IPS-20b (cell line): ENCODE results near the gene PTGER1.
"Not testable (repeated sequence)": the region's sequence is repeated elsewhere in the genome, so short reads cannot be mapped to it uniquely, and the experiment has no call there.

ENCODE experiments used
- H3K27ac ChIP-seq: one replicate; pipeline ENCODE4 v1.5.1; 2013; ENCODE audit warnings: low read length
- H3K27me3 ChIP-seq: 2 replicates; pipeline ENCODE4 v1.6.1; 2013; ENCODE audit warnings: mild to moderate bottlenecking, low read length, inconsistent platforms; ENCODE audit not compliant: insufficient read depth
- H3K36me3 ChIP-seq: 2 replicates; pipeline ENCODE4 v1.6.1; 2013; ENCODE audit warnings: low read depth, mild to moderate bottlenecking, inconsistent platforms, low read length, moderate library complexity; ENCODE audit not compliant: insufficient read depth
- H3K4me1 ChIP-seq: 2 replicates; pipeline ENCODE4 v1.6.1; 2013; ENCODE audit warnings: mild to moderate bottlenecking, control low read depth, inconsistent platforms, low read length, moderate library complexity; ENCODE audit not compliant: insufficient read depth
- H3K4me3 ChIP-seq: 2 replicates; pipeline ENCODE4 v1.5.1; 2013; ENCODE audit warnings: mild to moderate bottlenecking, low read length, inconsistent platforms
- H3K9ac ChIP-seq: 2 replicates; pipeline ENCODE4 v1.6.1; 2013; ENCODE audit warnings: low read depth, mild to moderate bottlenecking, inconsistent platforms, low read length, moderate library complexity
- H3K9me3 ChIP-seq: 2 replicates; pipeline ENCODE4 v1.6.1; 2013; ENCODE audit warnings: mild to moderate bottlenecking, low read depth, low read length, inconsistent platforms; ENCODE audit not compliant: insufficient read depth

The PTGER1 gene

DNA sequence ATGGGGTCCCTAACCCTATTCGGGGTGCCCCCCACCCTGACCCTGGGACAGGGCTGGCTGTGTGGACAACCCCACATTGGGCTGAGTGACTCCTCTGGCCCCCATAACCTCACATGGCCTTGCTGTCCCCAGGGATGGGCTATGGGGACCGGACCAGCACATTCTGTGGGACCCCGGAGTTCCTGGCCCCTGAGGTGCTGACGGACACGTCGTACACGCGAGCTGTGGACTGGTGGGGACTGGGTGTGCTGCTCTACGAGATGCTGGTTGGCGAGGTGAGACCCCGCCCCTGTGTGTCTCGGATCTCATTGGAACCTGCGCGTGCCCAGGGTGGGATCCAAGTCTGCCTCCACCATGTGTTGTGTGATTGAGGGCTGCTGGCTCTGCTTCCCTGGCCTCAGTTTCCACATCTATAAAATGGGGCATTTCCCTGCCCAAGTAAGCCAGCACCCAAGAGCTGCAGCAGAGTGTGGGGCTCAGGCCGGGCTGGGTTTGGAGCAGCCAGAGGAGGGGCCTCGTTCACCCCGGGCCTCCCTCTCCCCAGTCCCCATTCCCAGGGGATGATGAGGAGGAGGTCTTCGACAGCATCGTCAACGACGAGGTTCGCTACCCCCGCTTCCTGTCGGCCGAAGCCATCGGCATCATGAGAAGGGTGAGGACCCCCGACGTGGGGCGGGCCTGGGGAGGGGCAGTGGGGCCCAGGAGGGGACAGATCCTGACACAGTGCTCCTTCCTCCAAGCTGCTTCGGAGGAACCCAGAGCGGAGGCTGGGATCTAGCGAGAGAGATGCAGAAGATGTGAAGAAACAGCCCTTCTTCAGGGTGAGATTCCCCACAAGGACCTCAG, 4.9 kb downstream of the PTGER1 start:
- H3K4me3 ChIP-seq: no peak overlapping the region
- H3K27me3 ChIP-seq: no peaks in the 10 kb centered on the region; the same call in 1 of the 2 replicates
- H3K9ac ChIP-seq: no peak overlapping the region

DNA sequence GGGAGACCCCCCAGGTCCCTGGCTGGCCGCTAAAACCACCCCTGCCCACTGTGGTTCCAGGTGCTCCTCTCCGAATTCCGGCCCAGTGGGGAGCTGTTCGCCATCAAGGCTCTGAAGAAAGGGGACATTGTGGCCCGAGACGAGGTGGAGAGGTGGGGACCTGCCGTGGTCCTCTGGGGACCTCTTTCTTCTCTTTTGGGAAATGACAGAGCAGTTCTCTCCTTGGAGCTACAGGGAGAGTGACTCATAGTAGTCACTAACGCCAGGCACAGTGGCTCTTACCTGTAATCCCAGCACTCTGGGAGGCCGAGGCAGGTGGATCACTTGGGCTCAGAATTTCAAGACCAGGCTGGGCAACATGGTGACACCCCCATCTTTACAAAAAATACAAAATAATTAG, 7.3 kb downstream of the PTGER1 start:
- Histone ChIP-seq H3K27ac (no peak overlapping the region), H3K9me3 (no peaks in the 10 kb centered on the region), H3K9ac (no peak overlapping the region), H3K4me3 (no peak overlapping the region), H3K36me3 (peaks cover 42% of the 10 kb centered on the region), H3K4me1 (no peaks in the 10 kb centered on the region), H3K27me3 (no peaks in the 10 kb centered on the region; the same call in 1 of the 2 replicates)

More for the DNA sequence above, 4.9 kb downstream of the PTGER1 start:
- Histone ChIP-seq H3K36me3 (peaks cover 21% of the 10 kb centered on the region), H3K9me3 (no peaks in the 10 kb centered on the region), H3K27ac (no peak overlapping the region), H3K4me1 (no peaks in the 10 kb centered on the region; the same call in none of the 2 replicates)

DNA sequence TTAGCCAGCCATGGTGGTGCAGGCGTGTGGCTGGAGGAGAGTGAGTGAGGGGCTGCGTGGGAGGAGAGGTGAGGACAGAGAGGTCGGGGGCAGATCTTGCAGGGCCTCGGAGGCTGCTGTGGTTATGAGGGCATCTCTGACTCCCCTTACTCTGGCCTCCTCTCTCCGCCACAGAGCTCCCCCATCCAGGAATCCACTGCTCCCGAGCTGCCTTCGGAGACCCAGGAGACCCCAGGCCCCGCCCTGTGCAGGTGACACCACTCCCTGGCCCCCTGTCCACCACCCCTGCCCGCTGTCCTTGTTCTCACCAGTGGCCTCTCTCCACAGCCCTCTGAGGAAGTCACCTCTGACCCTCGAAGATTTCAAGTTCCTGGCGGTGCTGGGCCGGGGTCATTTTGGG, 7.8 kb downstream of the PTGER1 start:
- H3K27me3 ChIP-seq: no peaks in the 10 kb centered on the region
- no peak overlapping the region for H3K9ac ChIP-seq
- H3K4me3 ChIP-seq: no peak overlapping the region
- peaks cover 42% of the 10 kb centered on the region for H3K36me3 ChIP-seq
- H3K9me3 ChIP-seq: no peaks in the 10 kb centered on the region
- H3K27ac ChIP-seq: no peak overlapping the region
- no peaks in the 10 kb centered on the region for H3K4me1 ChIP-seq

DNA sequence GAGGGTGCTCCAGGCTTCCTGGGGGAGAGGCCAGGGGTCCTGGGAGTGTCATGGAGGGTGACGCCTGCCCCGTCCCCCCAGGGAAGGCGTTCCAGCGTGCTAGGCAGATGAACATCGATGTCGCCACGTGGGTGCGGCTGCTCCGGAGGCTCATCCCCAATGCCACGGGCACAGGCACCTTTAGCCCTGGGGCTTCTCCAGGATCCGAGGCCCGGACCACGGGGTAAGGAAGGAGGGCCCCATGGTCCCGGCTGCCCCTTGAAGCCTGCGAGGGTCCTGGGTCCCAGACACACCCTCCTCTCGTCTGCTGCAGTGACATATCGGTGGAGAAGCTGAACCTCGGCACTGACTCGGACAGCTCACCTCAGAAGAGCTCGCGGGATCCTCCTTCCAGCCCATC, 11.4 kb downstream of the PTGER1 start:
- H3K27ac ChIP-seq: no peak overlapping the region
- H3K36me3 ChIP-seq: peaks cover 48% of the 10 kb centered on the region
- H3K27me3 ChIP-seq: no peaks in the 10 kb centered on the region
- no peaks in the 10 kb centered on the region for H3K4me1 ChIP-seq
- H3K9ac ChIP-seq: no peak overlapping the region
- H3K9me3 ChIP-seq: no peaks in the 10 kb centered on the region
- no peak overlapping the region for H3K4me3 ChIP-seq

DNA sequence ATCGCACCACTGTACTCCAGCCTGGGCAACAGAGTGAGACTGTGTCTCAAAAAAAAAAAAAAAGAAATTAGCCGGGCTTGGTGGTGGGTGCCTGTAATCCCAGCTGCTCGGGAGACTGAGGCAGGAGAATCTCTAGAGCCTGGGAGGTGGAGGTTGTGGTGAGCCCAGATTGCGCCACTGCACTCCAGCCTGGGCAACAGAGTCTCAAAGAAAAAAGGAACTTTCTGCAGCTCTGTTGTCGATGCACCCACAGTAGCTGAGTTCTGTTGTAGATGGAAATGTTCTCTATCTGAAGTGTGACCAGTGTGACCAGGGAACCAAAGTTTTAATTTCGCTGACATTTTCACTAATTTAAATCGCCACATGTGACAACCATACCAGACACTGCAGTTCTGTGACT, 12.8 kb downstream of the PTGER1 start:
- not testable (repeated sequence) for H3K4me3 ChIP-seq, H3K9ac ChIP-seq, H3K9me3 ChIP-seq, H3K4me1 ChIP-seq, H3K27me3 ChIP-seq, H3K27ac ChIP-seq
- H3K36me3 ChIP-seq: peaks cover 47% of the 10 kb centered on the region

DNA sequence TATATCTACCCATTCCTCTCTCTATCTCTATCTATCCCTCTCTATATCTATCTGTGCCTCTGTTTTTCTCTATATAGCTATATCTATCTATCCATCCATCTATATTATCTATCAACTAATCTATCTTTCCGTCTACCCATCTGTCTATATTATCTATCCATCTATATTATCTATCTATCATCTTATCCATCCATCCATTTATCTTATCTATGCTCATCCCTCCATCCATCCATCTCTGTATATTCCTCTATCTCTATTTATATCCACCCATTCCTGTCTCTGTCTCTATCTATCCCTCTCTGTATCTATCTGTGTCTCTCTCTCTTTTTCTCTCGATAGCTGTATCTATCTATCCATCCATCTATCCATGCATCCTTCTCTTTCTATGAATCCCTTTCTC, 14.2 kb downstream of the PTGER1 start:
- peaks cover 45% of the 10 kb centered on the region for H3K36me3 ChIP-seq
- no peaks in the 10 kb centered on the region for H3K4me1 ChIP-seq
- H3K27ac ChIP-seq: no peak overlapping the region
- H3K4me3 ChIP-seq: no peak overlapping the region
- H3K9me3 ChIP-seq: no peaks in the 10 kb centered on the region
- H3K27me3 ChIP-seq: no peaks in the 10 kb centered on the region
- H3K9ac ChIP-seq: no peak overlapping the region

DNA sequence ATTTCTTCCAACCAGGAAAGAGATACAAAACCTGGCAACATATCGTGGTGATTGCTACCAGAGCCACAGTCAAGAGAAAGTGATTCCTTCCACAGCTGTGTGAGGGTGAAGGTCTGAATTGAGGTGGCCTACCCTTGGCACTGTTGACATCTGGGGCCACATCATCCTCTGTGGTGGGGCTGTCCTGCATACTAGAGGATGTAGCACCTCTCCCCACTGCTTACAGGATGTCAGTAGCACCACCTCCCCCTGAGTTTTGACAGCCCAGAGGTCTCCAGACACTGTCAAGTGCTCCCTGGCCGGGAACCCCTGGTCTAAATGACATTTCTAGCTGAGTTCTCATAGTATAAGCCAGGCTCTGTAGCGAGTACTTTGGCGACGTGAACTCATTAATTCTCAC, 15.5 kb downstream of the PTGER1 start:
- H3K4me3 ChIP-seq: no peak overlapping the region
- H3K9ac ChIP-seq: no peak overlapping the region
- peaks cover 41% of the 10 kb centered on the region for H3K36me3 ChIP-seq
- H3K4me1 ChIP-seq: no peaks in the 10 kb centered on the region
- H3K27ac ChIP-seq: no peak overlapping the region
- no peaks in the 10 kb centered on the region for H3K27me3 ChIP-seq
- H3K9me3 ChIP-seq: no peaks in the 10 kb centered on the region

DNA sequence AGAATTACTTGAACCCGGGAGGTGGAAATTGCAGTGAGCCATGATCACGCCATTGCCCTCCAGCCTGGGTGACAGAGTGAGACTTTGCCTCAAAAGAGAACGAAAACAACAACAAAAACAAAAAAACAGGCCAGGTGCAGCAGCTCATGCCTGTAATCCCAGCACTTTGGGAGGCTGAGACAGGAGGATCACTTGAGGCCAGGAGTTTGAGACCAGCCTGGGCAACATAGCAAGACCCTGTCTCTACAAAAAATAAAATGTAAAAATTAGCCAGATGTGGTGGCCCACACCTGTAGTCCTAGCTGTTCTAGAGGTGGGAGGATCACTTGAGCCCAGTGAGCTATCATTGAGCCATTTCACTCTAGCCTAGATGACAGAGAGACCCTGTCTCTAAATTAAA, 22.9 kb downstream of the PTGER1 start:
- H3K36me3 ChIP-seq: peaks cover 49% of the 10 kb centered on the region
- H3K27me3 ChIP-seq, H3K4me3 ChIP-seq, H3K4me1 ChIP-seq, H3K9me3 ChIP-seq, H3K9ac ChIP-seq, H3K27ac ChIP-seq: not testable (repeated sequence)

DNA sequence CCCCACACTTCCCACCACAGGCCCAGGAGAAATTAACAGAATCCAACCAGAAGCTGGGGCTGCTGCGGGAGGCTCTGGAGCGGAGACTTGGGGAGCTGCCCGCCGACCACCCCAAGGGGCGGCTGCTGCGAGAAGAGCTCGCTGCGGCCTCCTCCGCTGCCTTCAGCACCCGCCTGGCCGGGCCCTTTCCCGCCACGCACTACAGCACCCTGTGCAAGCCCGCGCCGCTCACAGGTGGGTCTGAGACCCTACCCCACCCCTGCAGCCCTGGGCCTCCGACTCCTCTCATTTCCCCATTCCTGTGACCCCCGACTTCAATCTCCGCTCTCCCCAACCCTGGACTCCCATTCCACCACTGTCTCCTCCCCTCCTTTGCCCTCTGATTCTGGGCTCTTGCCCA, 24.3 kb downstream of the PTGER1 start:
- H3K27me3 ChIP-seq: no peaks in the 10 kb centered on the region
- H3K27ac ChIP-seq: no peak overlapping the region
- H3K4me1 ChIP-seq: no peaks in the 10 kb centered on the region
- no peaks in the 10 kb centered on the region for H3K9me3 ChIP-seq
- no peak overlapping the region for H3K9ac ChIP-seq
- no peak overlapping the region for H3K4me3 ChIP-seq
- peaks cover 63% of the 10 kb centered on the region for H3K36me3 ChIP-seq

DNA sequence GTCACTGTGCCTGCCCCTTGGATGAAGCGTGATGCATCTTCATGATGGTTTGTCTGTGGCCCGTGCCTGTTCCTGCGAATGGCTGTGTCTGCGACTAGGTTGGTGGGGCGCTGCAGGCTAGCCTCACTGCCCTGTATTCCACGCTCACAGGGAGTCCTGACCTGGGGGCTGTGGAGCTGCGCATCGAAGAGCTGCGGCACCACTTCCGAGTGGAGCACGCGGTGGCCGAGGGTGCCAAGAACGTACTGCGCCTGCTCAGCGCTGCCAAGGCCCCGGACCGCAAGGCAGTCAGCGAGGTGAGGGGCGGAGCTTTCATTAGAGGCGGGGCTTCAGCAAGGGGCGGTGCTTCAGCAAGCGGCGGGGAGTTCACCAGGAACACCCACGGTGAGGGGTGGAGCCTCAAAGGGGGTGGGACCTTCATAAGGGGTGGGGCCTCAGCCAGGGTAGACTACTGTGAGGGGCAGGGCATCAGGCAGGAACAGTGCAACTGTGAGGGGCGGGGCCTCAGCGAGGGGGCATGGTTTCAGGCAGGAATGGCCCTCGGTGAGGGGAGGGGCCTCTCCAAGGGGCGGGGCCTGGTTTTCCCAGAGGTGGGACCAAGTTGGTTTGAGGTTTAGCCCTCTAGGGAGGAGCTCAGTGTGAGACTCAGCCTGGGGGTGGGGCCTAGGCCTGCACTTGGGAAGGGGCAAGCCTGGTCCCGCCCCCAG, 24.8 kb downstream of the PTGER1 start:
- no peak overlapping the region for H3K4me3 ChIP-seq
- no peak overlapping the region for H3K9ac ChIP-seq
- no peaks in the 10 kb centered on the region for H3K9me3 ChIP-seq
- no peak overlapping the region for H3K27ac ChIP-seq
- H3K27me3 ChIP-seq: no peaks in the 10 kb centered on the region
- H3K4me1 ChIP-seq: no peaks in the 10 kb centered on the region
- H3K36me3 ChIP-seq: peaks cover 66% of the 10 kb centered on the region

DNA sequence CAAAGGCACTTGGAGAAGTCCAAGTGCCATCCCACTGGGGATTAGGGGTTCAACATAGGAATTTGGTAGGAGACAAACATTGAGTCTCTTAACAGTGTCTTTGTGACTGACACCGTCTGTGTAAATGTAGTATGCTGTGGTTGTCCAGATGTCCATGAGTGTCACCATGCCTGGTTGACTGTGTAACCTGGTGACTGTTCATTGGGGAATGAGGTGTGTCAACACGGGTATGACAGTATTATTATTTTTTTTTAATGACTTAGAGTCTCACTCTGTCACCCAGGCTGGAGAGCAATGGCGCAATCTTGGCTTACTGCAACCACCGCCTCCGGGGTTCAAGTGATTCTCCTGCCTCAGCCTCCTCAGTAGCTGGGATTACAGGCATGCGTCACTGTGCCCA, 25.8 kb downstream of the PTGER1 start:
- Histone ChIP-seq H3K4me3 (no peak overlapping the region), H3K9ac (no peak overlapping the region), H3K9me3 (no peaks in the 10 kb centered on the region), H3K27me3 (no peaks in the 10 kb centered on the region), H3K27ac (no peak overlapping the region), H3K36me3 (peaks cover 65% of the 10 kb centered on the region), H3K4me1 (no peaks in the 10 kb centered on the region)
